ENCODE results near the gene RAB15.
A peak's percentile ranks its signal among the peaks of the same experiment; 100 is the strongest.

Gene RAB15

GRCh38 chr14:64952598-64953309, 19.4 kb downstream of the RAB15 start:
- DNase-seq (ENCODE audit: low read depth) = no peak
- TF ChIP-seq CTCF (conservative IDR thresholded peaks at IDR 0.05; ENCODE audit: low read length) = peak; percentile 12; the same call in 1 of the 2 replicates

GRCh38 chr14:64951724-64952123, 20.4 kb downstream of the RAB15 start:
- DNase-seq (ENCODE audit: low read depth) = no peak
- TF ChIP-seq CTCF (conservative IDR thresholded peaks at IDR 0.05; ENCODE audit: low read length) = no peak
- H3K4me3 ChIP-seq (ENCODE audit: low read length) = no peak overlapping the region

More at GRCh38 chr14:64952598-64953309, 19.4 kb downstream of the RAB15 start:
- no peak overlapping the region for H3K4me3 ChIP-seq (ENCODE audit: low read length)

- H3K4me3 ChIP-seq (ENCODE audit: low read length) = no peak overlapping the region
- no peak for DNase-seq (ENCODE audit: low read depth)
- no peak for TF ChIP-seq CTCF (conservative IDR thresholded peaks at IDR 0.05; ENCODE audit: low read length)
Measured at GRCh38 chr14:64951291-64951690, 20.8 kb downstream of the RAB15 start.

- no peak for DNase-seq (ENCODE audit: low read depth)
- no peak for TF ChIP-seq CTCF (conservative IDR thresholded peaks at IDR 0.05; ENCODE audit: low read length)
- H3K4me3 ChIP-seq (ENCODE audit: low read length) = no peak overlapping the region
Measured at GRCh38 chr14:64950889-64951288, 21.2 kb downstream of the RAB15 start.

GRCh38 chr14:64948612-64949210, 23.4 kb downstream of the RAB15 start:
- H3K4me3 ChIP-seq (ENCODE audit: low read length) = no peak overlapping the region
- no peak for TF ChIP-seq CTCF (conservative IDR thresholded peaks at IDR 0.05; ENCODE audit: low read length)
- no peak for DNase-seq (ENCODE audit: low read depth)

GRCh38 chr14:64947710-64948611, 24.2 kb downstream of the RAB15 start:
- TF ChIP-seq CTCF (conservative IDR thresholded peaks at IDR 0.05; ENCODE audit: low read length) = no peak
- no peak for DNase-seq (ENCODE audit: low read depth)
- no peak overlapping the region for H3K4me3 ChIP-seq (ENCODE audit: low read length)
